Fibroblast of skin of scalp (primary cell): ENCODE measurements around the gene SLC5A4.

Experiments
- DNase-seq: peaks from one replicate; pipeline ENCODE4 v3.0.0-alpha.2; 2013

SLC5A4 gene

GRCh38 chr22:32232191-32232830 lies 22.8 kb downstream of the SLC5A4 start:
- DNase-seq, result no peak

GRCh38 chr22:32226326-32227104 lies 28.6 kb downstream of the SLC5A4 start:
- DNase-seq, result no peak

GRCh38 chr22:32222991-32223390 lies 32.2 kb downstream of the SLC5A4 start:
- no peak for DNase-seq

DNA sequence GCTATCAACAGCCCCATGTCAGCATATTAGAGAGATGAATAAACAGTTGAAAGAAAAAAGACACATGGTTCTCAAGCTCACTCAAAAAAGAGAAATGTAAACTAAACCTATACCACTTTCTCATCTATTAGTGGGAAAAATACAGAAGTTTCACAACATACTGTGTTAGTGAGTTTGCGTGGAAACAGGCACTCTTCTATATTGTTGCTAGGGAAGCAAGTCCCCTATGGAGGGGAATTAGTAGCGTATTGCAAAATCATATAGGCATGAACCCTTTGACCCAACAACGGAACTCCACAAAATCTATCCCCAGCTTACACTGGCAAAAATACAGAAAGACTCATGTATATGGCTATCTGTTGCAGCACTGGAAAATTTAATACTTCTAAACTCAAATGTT lies 36.1 kb downstream of the SLC5A4 start:
- no peak for DNase-seq

- no peak for DNase-seq
Measured at GRCh38 chr22:32218470-32218869, 36.7 kb downstream of the SLC5A4 start.

GRCh38 chr22:32217465-32217864 lies 37.7 kb downstream of the SLC5A4 start:
- DNase-seq, result no peak

DNA sequence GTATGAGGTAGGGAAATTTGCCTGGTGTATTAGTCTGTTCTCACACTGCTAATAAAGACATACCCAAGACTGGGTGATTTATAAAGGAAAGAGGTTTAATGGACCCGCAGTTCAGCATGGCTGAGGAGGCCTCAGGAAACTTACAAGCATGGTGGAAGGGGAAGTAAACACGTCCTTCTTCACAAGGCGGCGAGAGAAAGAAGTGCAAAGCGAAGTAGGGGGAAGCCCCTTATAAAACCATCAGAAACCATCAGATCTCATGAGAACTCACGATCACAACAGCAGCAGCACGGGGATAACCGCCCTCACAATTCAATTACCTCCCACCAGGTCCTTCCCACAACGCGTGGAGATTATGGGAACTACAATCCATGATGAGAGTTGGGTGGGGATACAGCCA lies 38.2 kb downstream of the SLC5A4 start:
- DNase-seq, result no peak

- no peak for DNase-seq
Measured at GRCh38 chr22:32211011-32211410, 44.1 kb downstream of the SLC5A4 start.

- no peak for DNase-seq
Measured at GRCh38 chr22:32208681-32209080, 46.5 kb downstream of the SLC5A4 start.

DNA sequence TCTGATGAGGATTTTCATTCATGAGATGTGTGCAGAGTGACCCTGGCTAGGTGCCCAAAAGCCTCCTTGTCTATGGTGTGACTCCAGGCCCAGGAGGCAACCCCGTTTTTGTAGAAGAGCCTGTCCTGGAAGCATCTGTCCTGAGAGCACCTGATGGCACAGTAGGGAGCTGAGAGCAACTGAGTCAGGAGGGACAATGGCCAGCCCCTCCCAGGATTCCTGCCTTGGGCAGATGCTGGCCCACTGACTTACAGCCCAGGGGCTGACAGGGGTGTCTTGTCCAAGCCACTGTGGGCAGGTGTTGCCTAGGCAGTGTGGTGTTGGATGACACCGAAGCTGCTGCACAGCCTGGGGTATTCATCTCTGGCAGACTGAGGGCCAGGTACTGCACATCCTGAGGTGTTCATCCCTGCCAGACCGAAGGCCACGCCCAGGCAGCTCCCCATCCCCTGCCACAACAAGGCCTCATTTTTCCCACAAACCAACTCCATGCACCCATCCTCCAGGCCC lies 47.1 kb downstream of the SLC5A4 start:
- no peak for DNase-seq

DNA sequence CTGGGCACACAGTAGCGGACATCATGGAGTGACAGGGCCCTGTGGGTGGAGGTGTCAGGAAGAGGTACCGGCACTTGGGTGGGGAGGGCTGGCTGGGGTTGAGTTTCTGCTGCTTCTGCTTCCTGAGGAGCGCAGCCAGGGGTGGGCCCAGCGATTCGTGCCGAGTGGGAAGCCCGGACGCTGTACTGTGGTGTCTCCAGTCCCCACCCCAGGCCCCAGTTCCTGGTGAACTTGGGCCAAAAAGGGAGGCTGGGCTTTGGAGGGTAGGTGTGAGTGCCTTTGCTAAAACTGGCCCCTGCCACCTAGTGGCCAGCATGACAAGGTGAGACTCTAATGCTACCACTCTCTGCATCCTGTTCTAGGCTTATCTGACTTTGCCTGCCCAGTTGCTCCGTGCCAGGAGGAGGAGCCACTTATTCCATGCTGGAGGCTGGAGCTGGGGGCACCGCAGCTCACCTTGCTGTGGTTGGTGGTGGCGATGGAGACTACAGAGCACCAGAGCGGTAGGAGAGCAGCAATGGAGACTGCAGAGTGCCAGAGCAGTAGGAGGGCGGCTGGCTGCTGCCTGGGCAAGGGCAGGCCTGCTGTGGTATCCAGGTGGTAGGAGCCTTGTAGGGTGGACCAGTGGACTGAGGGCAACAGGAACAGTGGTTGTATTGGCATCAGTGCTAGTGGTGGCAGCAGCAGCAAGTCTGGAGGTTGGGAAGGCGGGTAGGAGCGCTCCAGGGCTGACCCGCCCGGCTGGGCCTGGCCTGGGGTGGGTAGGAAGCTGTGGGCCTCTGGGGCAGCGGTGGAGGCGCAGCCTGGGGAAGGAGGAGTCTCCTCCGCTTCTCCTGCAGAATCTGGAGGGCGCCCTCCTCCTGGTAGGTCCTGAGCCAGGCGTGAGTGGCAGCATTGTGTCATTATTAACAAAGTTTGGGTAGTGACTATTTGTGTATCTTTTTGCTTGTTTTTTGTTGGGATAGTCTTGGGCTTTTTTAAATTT lies 48.1 kb downstream of the SLC5A4 start:
- no peak for DNase-seq

DNA sequence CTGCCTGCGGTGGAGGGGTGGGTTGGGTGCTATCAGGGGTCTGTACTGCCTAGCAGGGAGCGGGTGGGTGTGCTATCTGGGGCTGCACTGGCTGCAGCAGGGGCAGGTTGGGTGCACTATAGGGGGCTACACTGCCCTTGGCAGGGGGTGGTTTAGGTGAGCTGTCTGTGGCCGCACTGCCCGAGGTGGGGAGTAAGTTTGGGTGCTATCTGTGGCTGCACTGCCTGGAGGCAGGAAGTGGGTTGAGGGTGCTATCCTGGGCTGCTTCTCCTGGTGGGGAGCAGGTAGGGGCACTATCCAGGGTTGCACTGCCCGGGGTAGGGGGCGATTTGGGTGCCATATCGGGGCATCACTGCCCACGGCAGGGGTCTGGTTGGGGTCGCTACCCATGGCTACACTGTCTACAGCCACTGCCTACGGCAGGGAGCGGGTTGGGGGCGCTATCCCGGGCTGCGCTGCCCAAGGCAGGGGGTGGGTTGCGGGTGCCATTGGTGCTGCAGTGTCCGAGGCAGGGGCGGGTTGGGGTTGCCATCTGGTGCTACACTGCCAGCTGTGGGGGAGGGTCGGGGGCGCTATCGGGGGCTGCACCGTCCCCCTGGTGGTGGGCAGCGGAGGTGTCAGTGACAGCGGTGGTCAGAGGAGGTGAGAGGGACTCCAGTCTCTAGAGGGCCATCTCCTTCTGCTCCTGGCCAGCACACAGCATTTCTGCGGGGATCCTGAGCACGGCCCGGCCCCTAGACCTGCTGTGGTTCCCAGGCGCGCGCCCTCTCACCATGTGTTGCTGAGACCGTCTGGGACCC lies 49.0 kb downstream of the SLC5A4 start:
- no peak for DNase-seq

DNA sequence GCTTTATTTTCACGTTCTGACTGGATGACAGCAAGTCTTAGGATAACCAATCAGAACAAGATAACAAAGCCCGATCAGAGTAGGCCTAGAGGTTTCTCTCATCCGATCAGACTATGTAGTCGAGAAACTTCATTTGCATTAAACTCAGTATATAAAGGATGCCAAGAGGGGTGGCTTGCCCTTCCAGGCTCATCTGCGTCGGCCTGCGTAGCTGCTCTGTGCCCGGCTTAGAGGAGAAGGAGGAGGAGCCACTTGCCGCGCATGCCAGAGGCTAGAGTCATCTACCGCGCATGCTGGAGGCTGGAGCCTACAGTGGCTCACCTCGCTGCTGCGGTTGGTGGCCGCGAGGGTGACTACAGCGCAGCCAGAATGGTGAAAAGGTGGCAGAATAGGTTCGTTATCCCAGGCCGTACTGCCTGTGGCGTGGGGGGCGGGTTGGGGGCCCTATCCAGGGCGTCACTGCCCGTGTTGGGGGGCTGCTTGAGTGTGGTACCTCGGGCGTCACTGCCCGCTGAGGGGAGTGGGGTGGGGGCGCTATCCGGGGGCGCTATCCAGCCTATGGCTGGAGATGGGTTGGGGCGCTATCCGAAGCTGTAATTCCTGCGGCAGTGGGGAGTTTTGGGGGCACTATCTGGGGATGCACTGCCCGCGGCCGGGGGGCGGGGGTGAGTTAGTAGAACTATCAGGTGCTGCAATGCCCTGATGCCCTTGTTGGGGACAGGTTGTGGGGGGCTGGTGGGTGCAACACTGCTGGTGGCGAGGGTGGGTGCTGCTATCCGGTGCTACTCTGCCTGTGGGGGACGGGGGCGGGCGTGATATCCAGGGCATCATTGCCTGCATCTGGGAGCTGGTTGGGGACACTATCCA lies 50.1 kb downstream of the SLC5A4 start, which contains the start of gene RFPL2:
Gene RFPL2, minus strand, starts transcription at position 218 of the 867 bp plus-strand sequence. CDS start 2,622 bp downstream, outside the sequence.
- DNase-seq, result peak; percentile 41

DNA sequence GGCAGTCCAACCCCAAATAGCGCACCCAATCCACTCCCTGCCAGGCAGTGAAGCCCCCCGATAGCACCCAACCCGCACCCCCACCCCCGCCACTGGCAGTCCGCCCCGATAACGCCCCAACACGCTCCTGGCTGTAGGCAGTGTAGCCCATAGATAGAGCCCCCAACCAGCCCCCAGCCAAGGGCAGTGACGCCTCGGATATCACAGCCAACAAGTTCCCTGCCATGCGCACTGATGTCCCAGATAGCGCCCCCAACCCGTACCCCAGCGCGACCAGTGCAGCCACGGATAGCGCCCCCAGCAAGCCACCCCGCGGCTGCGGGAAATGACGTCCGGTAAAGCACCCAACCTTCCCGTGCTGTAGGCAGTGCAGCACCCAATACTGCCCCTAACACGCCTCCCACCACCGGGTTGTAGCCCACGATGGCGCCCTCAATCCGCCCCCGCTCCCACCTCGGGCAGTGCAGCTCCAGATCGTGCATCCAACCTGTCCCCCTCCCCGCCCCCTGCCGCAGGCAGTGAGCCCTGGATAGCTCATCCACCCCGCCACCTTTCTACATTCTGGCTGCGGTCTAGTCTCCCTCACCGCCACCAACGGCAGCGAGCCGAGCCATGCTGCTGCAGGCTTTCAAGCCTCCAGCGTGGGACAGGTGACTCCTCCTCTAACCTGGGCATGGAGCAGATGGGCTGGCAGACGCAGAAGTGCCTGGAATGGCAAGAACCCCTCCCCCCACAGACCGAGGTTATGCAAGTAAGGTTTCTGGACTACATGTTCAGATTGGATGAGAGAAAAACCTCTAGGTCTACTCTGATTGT lies 50.9 kb downstream of the SLC5A4 start:
- no peak for DNase-seq

DNA sequence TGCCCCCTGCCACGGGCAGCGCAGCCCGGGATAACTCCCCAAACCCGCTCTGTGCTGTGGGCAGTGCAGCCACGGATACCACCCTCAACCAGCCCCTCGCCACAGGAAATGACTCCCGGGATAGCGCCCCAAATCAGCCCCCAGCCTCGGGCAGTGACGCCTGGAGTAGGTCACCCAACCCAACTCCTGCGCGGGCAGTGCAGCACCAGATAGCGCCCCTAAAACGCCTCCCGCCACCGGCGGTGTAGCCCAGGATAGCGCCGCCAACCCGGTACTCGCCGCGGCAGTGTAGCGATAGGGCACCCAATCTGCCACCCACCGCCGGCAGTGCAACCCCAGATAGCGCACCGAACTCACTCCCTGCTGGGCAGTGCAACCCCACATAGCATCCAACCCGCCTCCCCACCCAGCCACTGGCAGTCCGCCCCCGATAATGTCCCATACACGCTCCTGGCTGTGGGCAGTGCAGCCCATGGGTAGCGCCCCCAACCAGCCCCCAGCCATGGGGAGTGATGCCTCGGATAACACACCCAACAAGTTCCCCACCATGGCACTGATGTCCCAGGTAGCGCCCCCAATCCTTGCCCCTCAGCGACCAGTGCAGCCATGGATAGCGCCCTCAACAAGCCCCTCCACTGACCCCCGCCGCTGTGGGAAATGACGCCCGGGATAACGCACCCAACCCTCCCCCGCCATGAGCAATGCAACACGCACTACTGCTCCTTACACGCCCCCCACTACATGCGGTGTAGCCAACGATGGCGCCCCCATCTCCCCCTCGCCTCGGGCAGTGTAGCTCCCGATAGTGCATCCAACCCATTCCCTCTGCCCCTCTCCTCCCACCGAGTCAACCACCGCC lies 51.7 kb downstream of the SLC5A4 start:
- DNase-seq, result no peak

DNA sequence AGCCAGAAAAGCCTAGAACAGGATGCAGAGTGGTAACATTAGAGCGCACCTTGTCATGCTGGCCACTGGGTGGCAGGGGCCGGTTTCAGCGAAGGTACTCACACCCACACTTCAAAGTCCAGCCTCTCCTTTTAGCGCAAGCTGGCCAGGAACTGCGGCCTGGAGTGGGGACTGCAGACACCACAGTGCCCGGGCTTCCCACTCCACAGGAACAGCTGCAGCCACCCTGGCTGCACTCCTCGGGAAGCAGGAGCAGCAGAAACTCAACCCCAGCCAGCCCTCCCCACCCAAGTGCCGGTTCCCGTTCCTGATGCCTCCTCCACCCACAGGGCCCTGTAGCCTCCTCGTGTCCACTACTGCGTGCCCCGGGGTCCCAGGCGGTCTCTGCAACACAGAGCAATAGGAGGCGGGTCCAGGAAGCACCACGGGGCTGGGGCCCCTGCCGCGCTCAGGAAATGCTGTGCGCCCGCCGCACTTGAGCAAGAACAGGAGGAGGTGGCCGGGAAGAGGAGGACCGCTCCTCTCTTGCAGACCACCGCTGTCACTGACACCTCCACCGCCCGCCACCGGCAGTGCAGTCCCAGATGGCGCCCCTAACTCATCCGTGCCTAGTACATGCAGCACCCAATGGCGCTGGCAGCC lies 52.5 kb downstream of the SLC5A4 start:
- peak; percentile 31 for DNase-seq

DNA sequence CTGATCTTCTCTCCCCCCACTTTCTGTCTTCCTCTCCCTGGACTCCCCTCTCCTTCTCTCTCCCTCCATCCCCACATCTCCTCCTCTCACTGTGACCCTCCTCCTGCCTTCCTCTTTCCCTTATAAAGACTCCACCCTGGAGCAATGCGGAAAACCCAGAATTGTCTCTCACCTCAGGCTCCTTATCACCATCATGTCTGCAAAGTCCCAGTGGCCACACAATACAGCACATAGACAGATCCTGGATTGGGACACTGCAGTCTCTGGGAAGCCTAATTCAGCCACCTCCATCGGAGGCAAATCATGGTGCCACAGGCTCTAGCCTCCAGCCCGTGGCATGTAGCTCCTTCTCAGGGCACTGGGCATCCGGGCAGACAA lies 53.0 kb downstream of the SLC5A4 start:
- no peak for DNase-seq

- DNase-seq, result no peak
Measured at GRCh38 chr22:32200752-32201151, 54.4 kb downstream of the SLC5A4 start.
